Astrocyte (in vitro differentiated cells and primary cell): ENCODE results near the gene IGSF21. TPM values are rescaled to one million over a fixed set of nuclear protein-coding genes. Genes with fewer than 3 reads are reported as not detected.

Experiments
- DNase-seq: peaks from one replicate; pipeline ENCODE4 v3.0.0-alpha.2; 2010; ENCODE audit warnings: low read depth
- FAIRE-seq: peaks from 2 replicates; lab custom pipeline; 2011; peaks lifted over from hg19 to GRCh38; lab: Jason Lieb, UNC
- H2AFZ ChIP-seq: 2 replicates; pipeline ENCODE4 v1.6.0; 2012; ENCODE audit warnings: low read depth, low read length, inconsistent platforms
- H3K27ac ChIP-seq: 2 replicates; pipeline ENCODE4 v1.5.1; 2011; ENCODE audit warnings: low read depth, low read length, inconsistent platforms
- H3K27me3 ChIP-seq: 2 replicates; pipeline ENCODE4 v1.6.0; 2011; ENCODE audit warnings: low read length, inconsistent platforms; ENCODE audit not compliant: insufficient read depth
- H3K36me3 ChIP-seq: 2 replicates; pipeline ENCODE4 v1.5.1; 2011; ENCODE audit warnings: low read length, inconsistent platforms; ENCODE audit not compliant: insufficient read depth
- H3K4me1 ChIP-seq: 2 replicates; pipeline ENCODE4 v1.5.1; 2011; ENCODE audit warnings: low read length, inconsistent platforms; ENCODE audit not compliant: insufficient read depth
- H3K4me2 ChIP-seq: 2 replicates; pipeline ENCODE4 v1.6.0; 2012; ENCODE audit warnings: low read length, inconsistent platforms
- H3K4me3 ChIP-seq: 2 replicates; pipeline ENCODE4 v1.5.1; 2011; ENCODE audit warnings: low read depth, mild to moderate bottlenecking, low read length, inconsistent platforms; ENCODE audit not compliant: insufficient read depth
- H3K79me2 ChIP-seq: 2 replicates; pipeline ENCODE4 v1.6.0; 2012; ENCODE audit warnings: mild to moderate bottlenecking, low read length, inconsistent platforms; ENCODE audit not compliant: insufficient read depth
- H3K9ac ChIP-seq: 2 replicates; pipeline ENCODE4 v1.6.0; 2012; ENCODE audit warnings: mild to moderate bottlenecking, low read length, inconsistent platforms
- H3K9me3 ChIP-seq: 2 replicates; pipeline ENCODE4 v1.5.1; 2012; ENCODE audit warnings: low read depth, mild to moderate bottlenecking, low read length, inconsistent platforms; ENCODE audit not compliant: insufficient read depth
- H4K20me1 ChIP-seq: 2 replicates; pipeline ENCODE4 v1.6.0; 2012; ENCODE audit warnings: low read length, inconsistent platforms; ENCODE audit not compliant: insufficient read depth
- H3K27ac Mint-ChIP-seq: one replicate; pipeline ENCODE4 v1.8.0; 2021; ENCODE audit warnings: mild to moderate bottlenecking, mixed read lengths; ENCODE audit not compliant: unreplicated experiment
- H3K27me3 Mint-ChIP-seq: one replicate; pipeline ENCODE4 v1.8.0; 2021; ENCODE audit warnings: low read depth, mixed read lengths; ENCODE audit not compliant: unreplicated experiment
- H3K36me3 Mint-ChIP-seq: one replicate; pipeline ENCODE4 v1.8.0; 2021; ENCODE audit warnings: low read depth, mixed read lengths; ENCODE audit not compliant: unreplicated experiment
- H3K4me1 Mint-ChIP-seq: one replicate; pipeline ENCODE4 v1.8.0; 2021; ENCODE audit warnings: low read depth, mixed read lengths; ENCODE audit not compliant: unreplicated experiment
- H3K4me3 Mint-ChIP-seq: one replicate; pipeline ENCODE4 v1.8.0; 2021; ENCODE audit warnings: mild to moderate bottlenecking, moderate library complexity, mixed read lengths; ENCODE audit not compliant: unreplicated experiment
- H3K9me3 Mint-ChIP-seq: one replicate; pipeline ENCODE4 v1.8.0; 2021; ENCODE audit warnings: mild to moderate bottlenecking, mixed read lengths; ENCODE audit not compliant: unreplicated experiment
- CTCF ChIP-seq: IDR thresholded peaks from 2 replicates; pipeline ENCODE4 v1.5.1; 2011; ENCODE audit warnings: low read depth, mild to moderate bottlenecking, inconsistent platforms, low read length, moderate library complexity; ENCODE audit not compliant: insufficient read depth
- EZH2 ChIP-seq: IDR thresholded peaks from 2 replicates; pipeline ENCODE4 v1.6.1; 2012; ENCODE audit warnings: mild to moderate bottlenecking, low read length, inconsistent platforms; ENCODE audit not compliant: insufficient read depth
- total RNA-seq: library from RNA; stranded (reverse); gene quantifications from 2 replicates; pipeline ENCODE4 v1.2.1, GENCODE V29; 2021

IGSF21 gene
- total RNA-seq, 1 donor from 2014 or later, result not detected

GRCh38 chr1:18401921-18402320 lies 294.3 kb downstream of the IGSF21 start:
- Histone ChIP-seq H3K9ac (no peak overlapping the region), H3K27ac (no peak overlapping the region), H3K4me2 (no peak overlapping the region), H3K4me1 (no peaks in the 10 kb centered on the region), H3K27me3 (no peaks in the 10 kb centered on the region), H2AFZ (no peak overlapping the region), H3K9me3 (no peaks in the 10 kb centered on the region), H3K36me3 (no peaks in the 10 kb centered on the region), H4K20me1 (no peaks in the 10 kb centered on the region), H3K79me2 (no peaks in the 10 kb centered on the region), H3K4me3 (no peak overlapping the region)
- H3K36me3 Mint-ChIP-seq, result no peaks in the 10 kb centered on the region
- no peaks in the 10 kb centered on the region for H3K4me1 Mint-ChIP-seq
- TF ChIP-seq CTCF (no peak), EZH2 (no peak)
- DNase-seq, result no peak
- no peak for FAIRE-seq
- H3K4me3 Mint-ChIP-seq, result no peak overlapping the region
- peaks cover 5% of the 10 kb centered on the region for H3K9me3 Mint-ChIP-seq
- peaks cover 60% of the 10 kb centered on the region for H3K27me3 Mint-ChIP-seq
- no peak overlapping the region for H3K27ac Mint-ChIP-seq

GRCh38 chr1:18404460-18404859 lies 296.9 kb downstream of the IGSF21 start:
- Mint-ChIP-seq H3K27ac (no peak overlapping the region), H3K4me1 (no peaks in the 10 kb centered on the region), H3K4me3 (no peak overlapping the region), H3K9me3 (peaks cover 5% of the 10 kb centered on the region), H3K27me3 (peaks cover 57% of the 10 kb centered on the region), H3K36me3 (no peaks in the 10 kb centered on the region)
- Histone ChIP-seq H4K20me1 (no peaks in the 10 kb centered on the region), H2AFZ (no peak overlapping the region), H3K79me2 (no peaks in the 10 kb centered on the region), H3K4me2 (no peak overlapping the region), H3K9ac (no peak overlapping the region), H3K36me3 (no peaks in the 10 kb centered on the region), H3K4me3 (no peak overlapping the region), H3K27me3 (no peaks in the 10 kb centered on the region), H3K9me3 (no peaks in the 10 kb centered on the region), H3K27ac (no peak overlapping the region), H3K4me1 (no peaks in the 10 kb centered on the region)
- TF ChIP-seq CTCF (no peak), EZH2 (no peak)
- no peak for FAIRE-seq
- no peak for DNase-seq

GRCh38 chr1:18407166-18408045 lies 299.8 kb downstream of the IGSF21 start:
- FAIRE-seq (no peak), DNase-seq (no peak)
- no peak overlapping the region for H3K4me3 ChIP-seq
- Mint-ChIP-seq H3K27ac (no peak overlapping the region), H3K9me3 (peaks cover 15% of the 10 kb centered on the region), H3K27me3 (peaks cover 44% of the 10 kb centered on the region), H3K4me1 (no peaks in the 10 kb centered on the region), H3K4me3 (no peak overlapping the region), H3K36me3 (peaks cover 4% of the 10 kb centered on the region)
- no peak overlapping the region for H3K9ac ChIP-seq
- H3K27me3 ChIP-seq, result no peaks in the 10 kb centered on the region
- H3K27ac ChIP-seq, result no peak overlapping the region
- no peak overlapping the region for H2AFZ ChIP-seq
- H4K20me1 ChIP-seq, result no peaks in the 10 kb centered on the region
- TF ChIP-seq EZH2 (no peak), CTCF (no peak)
- H3K36me3 ChIP-seq, result no peaks in the 10 kb centered on the region
- no peaks in the 10 kb centered on the region for H3K4me1 ChIP-seq
- no peak overlapping the region for H3K4me2 ChIP-seq
- no peaks in the 10 kb centered on the region for H3K79me2 ChIP-seq
- peaks cover 7% of the 10 kb centered on the region for H3K9me3 ChIP-seq
